HG03460 (cell line): Measurements from ENCODE around the gene EDC3.
"Not testable (repeated sequence)": the region's sequence is repeated elsewhere in the genome, so short reads cannot be mapped to it uniquely, and the experiment has no call there.

Experiments used
- ATAC-seq: cut with Tn5 transposase; IDR thresholded peaks from one replicate; pipeline ENCODE4 v1.9.1; 2021; ENCODE audit not compliant: unreplicated experiment

The EDC3 gene, protein sequence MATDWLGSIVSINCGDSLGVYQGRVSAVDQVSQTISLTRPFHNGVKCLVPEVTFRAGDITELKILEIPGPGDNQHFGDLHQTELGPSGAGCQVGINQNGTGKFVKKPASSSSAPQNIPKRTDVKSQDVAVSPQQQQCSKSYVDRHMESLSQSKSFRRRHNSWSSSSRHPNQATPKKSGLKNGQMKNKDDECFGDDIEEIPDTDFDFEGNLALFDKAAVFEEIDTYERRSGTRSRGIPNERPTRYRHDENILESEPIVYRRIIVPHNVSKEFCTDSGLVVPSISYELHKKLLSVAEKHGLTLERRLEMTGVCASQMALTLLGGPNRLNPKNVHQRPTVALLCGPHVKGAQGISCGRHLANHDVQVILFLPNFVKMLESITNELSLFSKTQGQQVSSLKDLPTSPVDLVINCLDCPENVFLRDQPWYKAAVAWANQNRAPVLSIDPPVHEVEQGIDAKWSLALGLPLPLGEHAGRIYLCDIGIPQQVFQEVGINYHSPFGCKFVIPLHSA

DNA sequence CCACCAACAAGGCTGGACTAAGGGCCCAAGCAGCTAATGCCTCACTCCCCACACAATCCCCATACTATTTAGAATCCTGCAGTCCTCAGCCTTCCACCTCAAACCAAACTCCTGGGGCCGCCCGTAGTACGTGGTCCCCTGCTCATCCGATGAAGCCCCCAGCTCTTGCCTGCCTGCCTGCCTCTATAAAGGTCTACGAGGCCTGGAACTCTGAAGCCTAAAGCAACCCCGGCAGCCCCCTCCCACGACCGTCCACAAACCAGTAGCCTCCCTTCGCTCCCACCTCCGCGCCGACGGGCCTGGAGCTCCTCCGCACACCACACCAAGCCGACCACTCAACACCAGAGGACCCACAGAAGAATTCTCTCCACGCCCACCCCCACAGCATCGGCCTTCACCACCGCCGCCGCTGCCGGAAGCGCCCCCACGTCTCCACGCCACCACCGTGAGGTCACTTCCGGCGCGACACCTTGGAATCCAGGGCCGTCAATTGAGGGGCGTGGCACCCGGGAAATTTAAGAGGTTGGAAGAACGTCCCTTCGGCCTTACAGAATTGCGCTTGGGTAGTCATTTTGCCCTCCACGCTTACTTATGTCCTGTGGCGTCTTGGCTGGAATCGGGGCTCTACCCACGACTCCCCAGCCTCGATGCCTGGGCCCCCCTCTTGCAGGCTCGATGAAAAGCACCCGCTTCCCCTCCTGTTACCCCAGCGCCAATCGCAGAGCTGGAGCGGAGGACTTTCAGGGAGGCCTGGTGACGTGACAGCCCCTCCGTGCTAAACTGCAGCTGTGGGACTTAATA is at the start of gene EDC3:
Gene EDC3 (minus strand): TSS at position 428 of the 801 bp plus-strand sequence. CDS start 20,900 bp downstream, outside the sequence.
- ATAC-seq, result peak; percentile 92

DNA sequence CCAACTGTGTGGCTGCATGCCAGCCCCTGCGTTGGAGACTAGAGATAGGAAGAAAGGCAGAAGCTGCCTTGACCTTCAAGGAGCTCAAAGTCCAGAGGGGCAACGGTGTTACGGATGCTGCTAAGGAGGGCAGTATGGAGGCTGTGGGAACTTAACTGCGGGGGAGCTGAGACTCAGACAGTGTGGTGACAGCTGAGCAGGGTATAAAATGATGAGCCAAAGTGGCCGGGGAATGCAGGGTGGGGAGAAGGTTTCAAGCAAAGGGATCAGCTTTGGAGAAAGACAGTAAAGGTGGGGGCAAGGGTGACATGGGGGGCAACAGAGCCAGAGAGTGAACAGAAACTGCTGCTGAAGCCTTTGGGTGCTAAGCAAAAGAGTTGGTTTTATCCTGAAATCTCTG is 46.6 kb upstream of the EDC3 start:
- ATAC-seq, result no peak

DNA sequence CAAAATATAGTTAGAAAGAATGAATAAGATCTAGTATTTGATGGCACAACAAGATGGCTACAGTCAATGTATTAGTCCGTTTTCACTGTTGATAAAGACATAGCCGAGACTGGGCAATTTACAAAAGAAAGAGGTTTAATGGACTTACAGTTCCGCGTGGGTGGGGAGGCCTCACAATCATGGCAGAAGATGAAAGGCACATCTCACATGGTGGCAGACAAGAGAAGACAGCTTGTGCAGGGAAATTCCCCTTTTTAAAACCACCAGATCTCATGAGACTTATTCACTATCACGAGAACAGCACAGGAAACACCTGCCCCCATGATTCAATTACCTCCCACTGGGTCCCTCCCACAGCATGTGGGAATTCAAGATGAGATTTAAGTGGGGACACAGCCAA is 42.4 kb upstream of the EDC3 start:
- not testable (repeated sequence) for ATAC-seq

DNA sequence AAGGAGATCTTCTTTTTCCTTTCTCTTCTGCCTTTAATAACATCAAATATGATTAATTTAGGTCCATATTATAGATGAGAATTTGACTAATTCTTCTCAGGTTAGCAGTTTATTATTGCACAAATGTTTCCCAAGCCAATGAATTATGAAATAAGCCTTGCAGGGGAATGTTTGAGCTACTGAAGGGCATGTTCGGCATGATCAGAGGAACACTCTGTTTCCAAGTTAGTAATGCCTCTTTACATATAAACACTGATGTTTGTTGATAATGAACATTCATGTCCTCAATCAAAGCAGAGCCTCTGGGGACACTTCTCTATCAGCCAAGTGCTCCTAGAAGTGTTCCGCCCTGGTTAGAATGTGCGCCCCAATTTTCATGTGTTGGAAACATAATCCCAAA is 39.5 kb upstream of the EDC3 start:
- ATAC-seq, result no peak

DNA sequence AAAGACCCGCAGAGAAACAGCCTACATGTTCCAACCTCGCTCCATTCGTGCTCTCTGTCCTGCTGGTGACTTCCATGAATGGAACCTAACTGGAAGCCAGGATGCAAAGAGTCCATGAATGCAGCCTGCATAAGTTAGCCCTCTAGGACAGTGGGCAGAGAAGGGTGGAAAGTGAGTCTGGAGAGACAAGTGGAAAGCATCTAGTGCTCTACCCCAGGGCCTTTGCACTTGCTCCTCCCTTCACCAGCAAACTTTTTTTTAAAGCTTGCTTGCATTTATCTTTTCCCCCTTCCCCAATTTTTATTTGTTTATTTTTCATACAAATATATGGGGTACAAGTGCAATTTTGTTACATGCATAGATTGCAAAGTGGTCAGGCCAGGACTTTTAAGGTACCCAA is 37.4 kb upstream of the EDC3 start:
- no peak for ATAC-seq

DNA sequence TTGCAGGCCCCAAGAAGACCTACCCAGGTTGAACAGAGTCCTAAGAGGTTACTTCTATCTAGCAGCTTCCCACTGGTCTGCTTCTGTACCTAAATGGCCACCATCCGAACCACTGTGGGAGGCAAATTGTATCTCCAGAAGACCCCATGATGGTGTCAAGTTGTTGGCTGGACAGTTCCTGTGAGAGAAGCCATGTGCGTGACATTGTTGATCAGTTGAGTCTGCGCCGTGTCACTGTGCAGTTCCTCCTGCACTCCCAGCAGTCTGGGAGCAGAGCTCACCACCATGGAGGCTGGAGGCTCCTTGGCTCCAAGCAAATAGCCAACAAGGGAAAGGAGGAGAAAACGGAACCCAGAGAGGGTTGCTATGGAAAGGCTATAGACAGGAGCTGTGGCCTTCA is 37.0 kb upstream of the EDC3 start:
- ATAC-seq, result no peak

DNA sequence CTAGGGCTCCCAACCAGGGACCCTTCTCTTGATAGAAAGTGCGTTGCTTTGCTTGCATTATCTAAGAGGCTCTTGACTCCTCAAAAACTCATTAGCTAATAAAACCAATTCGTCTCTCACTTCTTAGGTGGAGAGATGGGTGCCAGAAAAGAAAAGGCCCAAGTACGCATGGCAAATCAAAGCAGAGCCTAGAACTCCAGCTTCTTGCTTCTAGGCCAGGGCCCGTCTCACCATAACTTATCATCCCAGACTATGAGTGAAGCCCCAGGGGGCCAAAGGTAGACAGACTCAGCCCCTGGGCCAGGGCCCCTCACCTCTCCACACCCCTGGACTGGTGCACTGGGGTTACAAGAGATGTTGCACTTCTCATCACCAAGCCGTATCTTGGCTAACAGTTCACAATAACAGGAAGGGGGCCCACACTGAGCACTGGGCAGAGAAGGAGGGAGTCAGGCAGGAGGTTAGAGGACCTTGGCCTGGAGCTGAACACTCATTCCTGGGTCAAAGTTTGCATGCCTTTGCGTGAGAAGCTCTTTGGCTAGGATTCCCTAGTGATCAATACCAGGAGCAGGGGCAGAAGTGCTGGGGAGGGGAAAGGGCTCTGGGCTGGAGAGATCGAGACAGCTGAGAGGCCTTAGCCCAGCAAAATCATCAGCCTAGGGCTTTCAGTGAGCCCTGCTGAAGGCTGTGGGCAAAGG is 34.9 kb upstream of the EDC3 start:
- no peak for ATAC-seq

DNA sequence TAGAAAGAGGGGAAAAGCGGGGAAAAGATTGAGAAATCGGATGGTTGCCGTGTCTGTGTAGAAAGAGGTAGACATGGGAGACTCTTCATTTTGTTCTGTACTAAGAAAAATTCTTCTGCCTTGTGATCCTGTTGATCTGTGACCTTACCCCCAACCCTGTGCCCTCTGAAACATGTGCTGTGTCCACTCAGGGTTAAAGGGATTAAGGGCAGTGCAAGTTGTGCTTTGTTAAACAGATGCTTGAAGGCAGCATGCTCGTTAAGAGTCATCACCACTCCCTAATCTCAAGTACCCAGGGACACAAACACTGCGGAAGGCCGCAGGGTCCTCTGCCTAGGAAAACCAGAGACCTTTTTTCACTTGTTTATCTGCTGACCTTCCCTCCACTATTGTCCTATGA is 33.5 kb upstream of the EDC3 start:
- ATAC-seq, result not testable (repeated sequence)

DNA sequence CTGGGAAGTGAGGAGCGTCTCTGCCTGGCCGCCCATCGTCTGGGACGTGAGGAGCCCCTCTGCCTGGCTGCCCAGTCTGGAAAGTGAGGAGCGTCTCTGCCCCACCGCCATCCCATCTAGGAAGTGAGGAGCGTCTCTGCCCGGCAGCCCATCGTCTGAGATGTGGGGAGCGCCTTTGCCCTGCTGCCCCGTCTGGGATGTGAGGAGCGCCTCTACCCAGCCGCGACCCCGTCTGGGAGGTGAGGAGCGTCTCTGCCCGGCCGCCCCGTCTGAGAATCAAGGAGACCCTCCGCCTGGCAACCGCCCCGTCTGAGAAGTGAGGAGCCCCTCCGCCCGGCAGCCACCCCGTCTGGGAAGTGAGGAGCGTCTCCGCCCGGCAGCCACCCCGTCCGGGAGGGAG is 32.9 kb upstream of the EDC3 start:
- not testable (repeated sequence) for ATAC-seq

DNA sequence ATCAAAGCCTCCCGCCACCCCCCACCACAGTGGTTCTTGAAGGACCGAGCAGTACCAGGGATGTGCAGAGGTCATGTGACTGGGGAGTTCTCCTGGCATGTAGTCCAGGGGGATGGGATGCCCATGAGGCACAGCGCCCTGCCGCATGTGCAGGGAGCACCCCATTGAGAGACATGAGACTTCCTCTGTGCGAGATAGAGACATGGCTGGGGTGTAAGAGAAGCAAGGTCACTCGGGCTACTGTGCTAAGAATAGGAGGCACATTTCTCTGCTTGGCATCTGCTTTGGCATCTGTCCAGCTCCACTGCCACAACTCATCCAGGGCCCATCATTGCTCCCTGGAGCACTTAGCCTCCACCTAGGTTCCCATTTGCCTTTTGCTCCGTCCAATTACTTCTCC is 31.9 kb upstream of the EDC3 start:
- ATAC-seq, result no peak

DNA sequence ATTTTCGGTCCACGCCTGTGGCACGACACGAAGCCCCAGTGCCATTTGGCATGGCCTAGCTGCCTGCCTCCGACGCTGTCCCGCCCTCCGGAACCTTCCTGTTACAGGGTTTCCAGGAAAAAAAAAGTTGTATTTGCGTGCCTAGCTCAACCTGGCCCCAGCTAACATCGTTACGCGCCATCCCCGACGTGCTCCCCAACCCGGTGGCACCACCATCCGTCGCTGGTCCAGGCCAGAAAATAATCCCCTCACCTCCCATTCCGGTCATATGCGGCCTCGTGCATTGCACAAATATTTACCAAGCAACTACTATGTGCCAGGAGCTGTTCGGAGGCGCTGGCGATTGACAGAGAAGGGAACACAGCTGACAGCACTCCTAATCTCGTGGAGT is 30.9 kb upstream of the EDC3 start:
- no peak for ATAC-seq

DNA sequence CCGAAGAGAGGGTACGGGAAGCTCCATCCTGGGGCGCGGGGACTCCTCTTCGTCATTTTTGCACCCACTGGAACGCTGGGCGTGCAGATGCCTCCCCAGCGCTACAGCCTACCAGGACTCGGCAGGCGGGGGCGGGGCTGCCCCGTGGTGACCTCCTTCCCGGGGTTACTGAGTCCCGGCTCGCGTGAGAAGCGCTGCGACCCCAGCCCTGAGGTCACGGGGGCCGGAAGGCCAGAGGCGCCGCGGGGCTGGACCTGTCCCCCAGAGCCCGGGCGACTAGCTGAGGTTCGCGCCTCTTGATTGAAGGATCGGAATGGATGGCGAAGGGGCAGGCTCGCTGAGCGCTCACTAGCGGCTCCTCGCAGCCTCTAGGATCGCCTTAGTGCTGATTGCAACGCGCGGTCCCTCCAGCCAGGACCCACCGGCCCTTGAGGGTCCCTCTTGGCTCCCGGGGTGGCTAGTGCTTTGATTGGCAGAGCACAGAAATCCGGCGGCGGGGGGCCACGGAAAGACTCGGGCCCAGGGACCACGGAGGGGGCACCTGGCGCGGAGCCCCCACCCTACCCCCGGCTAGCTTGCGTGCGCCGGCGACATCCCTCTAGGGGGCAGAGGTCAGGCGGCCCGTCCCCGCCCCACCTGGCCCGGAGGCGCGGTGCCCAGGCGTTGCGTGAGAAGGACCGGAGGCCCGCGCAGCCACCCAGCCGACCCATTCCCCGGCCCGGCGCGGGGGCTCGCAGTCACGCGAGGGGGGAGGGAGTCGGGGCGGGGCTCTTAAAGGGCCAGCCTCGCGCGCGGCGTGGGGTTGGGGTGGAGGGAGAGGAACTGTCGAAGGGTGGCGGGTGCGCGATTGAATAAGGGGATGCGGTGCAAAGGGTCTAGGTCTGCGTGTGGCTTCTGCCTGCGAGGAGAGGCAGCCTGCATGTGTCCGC is 30.3 kb upstream of the EDC3 start:
- no peak for ATAC-seq

DNA sequence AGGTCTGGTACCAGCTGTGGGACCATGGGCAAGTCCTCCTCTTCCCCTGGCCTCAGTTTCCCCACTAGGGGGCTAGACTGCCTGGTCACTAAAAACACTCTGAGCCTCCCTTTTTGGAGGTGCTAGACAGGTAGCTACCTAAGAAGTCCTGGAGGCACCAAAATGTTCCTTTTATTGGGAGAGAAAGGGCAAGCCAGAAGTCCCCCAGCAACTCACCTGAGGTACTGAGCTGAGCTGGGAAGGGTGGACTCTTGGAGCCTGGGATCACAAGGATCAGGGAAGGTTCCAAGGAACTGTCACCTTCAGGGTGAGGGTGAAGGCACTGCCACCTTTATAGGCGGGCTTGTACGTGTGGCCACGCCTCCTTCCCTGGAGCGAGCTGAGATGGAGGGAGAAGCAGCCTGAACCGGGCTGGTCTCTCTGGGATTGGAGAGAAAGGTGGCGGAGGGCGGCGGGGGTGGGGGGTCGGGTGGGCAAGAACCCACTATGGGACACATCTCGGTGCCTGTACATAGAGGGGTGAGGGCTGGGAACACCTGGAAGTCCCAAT is 29.5 kb upstream of the EDC3 start, which contains the start of gene CYP1A1:
Gene CYP1A1 (minus strand): TSS at position 304 of the 550 bp plus-strand sequence. CDS start 2,431 bp downstream, outside the sequence.
- ATAC-seq, result no peak

DNA sequence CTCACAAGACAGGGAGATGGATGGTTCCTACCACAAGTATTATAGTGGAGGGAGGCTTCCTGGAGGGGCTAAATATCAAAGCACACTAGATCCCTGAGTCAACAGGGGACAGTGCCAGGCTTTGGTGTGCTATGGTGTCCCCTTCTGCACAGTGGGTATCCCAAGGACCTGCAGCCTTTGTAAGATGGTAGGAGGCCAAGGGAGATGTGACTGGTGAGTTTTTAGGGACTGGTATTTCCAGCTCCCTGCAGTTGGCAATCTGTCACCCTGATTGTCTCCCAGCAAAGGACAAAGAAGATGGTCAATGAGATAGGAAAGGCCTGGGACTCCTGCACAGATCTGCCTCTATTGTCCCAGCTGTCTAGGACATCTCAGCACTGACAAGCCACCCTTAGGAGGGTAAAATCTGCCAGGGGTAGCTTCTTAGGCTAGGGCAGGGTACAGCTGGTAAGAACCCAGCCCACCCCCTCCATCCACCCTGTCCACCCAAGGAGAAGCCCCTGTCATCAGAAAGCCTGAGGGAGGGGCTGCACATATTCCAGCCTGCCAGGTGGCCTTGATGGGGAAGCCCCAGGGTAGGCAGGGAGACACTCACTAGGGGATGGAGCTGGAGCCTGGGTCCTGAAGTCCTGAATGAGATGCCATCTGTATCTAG is 28.9 kb upstream of the EDC3 start:
- no peak for ATAC-seq

DNA sequence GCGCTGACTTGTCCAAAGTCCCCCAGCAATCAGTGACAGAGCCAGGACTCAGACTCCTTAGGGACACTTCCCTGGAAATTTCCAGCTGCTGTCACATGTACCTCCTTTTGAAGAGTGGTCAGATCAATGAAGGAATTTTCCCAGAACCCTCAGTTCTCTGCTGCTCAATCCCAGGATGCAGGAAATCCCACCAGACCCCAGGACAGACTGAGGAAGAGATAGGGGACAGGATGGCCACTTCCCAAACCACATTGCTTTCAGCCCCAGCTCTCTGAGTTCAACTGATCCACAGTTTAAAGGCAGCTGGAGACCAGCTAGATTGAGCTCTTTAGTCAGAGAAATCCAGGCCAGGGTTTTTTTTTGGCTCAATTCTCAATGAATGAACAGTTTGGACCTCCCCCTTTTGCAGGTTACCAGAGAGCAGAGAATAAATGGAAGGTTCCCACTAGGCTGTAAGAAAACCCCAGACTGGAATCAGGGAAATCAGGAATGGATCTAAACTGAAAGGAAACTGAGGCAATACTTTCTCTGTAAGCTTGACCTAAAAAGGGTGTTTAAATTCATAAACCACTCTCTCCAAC is 28.0 kb upstream of the EDC3 start:
- no peak for ATAC-seq

DNA sequence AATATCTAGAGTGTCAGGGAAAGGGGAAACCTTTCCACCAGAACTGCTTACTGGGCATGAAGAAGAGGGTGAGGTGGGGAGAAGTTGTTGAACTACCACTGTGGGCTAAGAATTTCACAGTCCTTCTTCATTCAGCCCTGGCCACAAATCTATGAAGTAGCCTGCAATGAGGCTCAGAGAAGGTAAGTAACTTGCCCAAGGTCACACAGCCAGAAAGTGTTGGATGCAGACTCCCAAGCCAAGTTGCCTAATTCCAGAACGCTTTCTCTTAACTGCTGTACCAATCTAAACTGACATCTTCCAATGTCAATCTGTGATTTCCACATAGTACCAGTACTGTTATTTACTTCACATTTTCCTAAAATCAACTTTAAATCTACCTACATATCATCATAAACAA is 27.4 kb upstream of the EDC3 start:
- no peak for ATAC-seq

DNA sequence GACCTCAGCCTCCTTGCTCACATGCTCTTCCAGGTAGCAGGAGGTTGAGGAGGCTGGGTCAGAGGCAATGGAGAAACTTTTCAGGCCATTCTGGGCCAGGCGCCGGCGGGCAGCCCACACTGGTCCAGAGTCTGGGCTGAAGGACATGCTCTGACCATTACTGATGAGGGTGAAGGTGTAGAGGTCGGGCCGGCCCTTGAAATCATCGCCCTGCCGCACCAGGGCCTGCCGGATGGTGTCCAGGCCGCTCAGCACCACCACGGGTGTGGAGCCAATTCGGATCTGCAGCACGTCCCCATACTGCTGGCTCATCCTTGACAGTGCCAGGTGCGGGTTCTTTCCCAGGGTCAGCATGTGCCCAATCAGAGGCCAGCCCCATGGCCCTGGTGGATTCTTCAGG is 26.8 kb upstream of the EDC3 start:
- ATAC-seq, result no peak

DNA sequence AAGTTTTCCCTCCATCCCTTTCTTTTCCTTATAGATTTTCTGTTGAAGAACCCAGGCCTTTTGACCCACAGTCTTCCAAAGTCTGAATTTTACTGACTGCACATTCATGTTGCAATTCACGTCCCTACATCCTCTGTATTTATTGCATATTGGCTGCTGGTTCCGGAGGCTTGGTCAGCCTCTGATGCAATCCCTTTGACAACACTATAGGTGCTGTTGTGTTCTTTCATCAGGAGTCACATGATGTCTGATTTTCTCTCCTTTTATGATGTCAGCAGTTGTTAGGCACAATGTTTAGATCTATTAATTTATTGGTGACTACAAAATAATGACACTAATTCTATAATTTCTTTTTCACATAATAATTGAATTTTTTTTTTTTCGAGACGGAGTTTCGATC is 20.8 kb upstream of the EDC3 start:
- no peak for ATAC-seq

DNA sequence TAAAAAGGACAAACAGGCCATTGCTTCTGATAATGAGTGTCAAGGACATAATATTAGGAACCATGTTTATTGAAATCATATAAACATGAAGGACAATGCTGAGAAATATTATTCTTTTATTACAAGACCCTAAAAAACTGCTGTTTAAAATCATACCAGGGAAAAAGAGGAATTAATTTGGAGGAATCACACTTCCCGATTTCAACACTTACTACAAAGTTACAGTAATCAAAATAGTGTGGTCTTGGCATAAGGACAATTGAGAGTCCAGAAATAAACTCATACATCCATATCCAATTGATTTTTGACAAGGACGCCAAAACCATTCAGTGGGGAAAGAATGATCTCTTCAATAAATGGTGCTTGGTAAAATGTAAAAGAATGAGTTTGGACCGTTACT is 16.5 kb upstream of the EDC3 start:
- ATAC-seq, result no peak
